HUES6 (cell line): Measurements from ENCODE around the gene ALX4.

Experiments used
- H3K27ac ChIP-seq: 2 replicates; pipeline ENCODE4 v1.7.0; 2013; ENCODE audit warnings: low read depth, mild to moderate bottlenecking, low read length, inconsistent platforms
- H3K27me3 ChIP-seq: 2 replicates; pipeline ENCODE4 v1.6.1; 2013; ENCODE audit warnings: low read length; ENCODE audit not compliant: control insufficient read depth, insufficient read depth
- H3K36me3 ChIP-seq: 2 replicates; pipeline ENCODE4 v1.6.1; 2013; ENCODE audit warnings: low read length; ENCODE audit not compliant: control insufficient read depth, insufficient read depth
- H3K4me1 ChIP-seq: 2 replicates; pipeline ENCODE4 v1.6.1; 2013; ENCODE audit warnings: low read length; ENCODE audit not compliant: control insufficient read depth, insufficient read depth
- H3K4me3 ChIP-seq: 2 replicates; pipeline ENCODE4 v1.5.1; 2013; ENCODE audit warnings: low read depth, low read length
- H3K9ac ChIP-seq: one replicate; pipeline ENCODE4 v1.6.1; 2013; ENCODE audit warnings: mild to moderate bottlenecking, low read length
- H3K9me3 ChIP-seq: 2 replicates; pipeline ENCODE4 v1.6.1; 2013; ENCODE audit warnings: low read depth, low read length; ENCODE audit not compliant: control insufficient read depth, insufficient read depth

Gene ALX4

DNA sequence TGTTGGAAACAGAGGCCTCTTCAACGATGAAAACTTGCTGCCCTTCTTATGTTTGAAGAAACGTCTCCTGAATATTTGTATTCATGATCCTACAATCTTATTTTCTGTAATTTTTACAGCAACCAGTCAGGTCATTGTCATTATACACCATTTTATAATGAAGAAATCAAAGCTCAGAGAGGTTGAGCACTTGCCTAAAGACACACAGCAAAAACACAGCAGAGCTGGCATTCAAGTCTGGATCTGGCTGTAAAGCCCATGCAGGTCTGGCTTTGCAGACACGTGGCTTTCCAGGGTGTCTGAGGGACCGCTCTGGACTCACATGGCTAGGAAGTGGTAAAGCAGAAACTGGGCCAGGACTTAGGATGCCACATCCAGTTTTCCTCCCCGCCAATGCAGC lies 15.8 kb upstream of the ALX4 start:
- H3K9ac ChIP-seq: no peak overlapping the region
- H3K27ac ChIP-seq: no peak overlapping the region
- peaks cover 96% of the 10 kb centered on the region for H3K27me3 ChIP-seq
- no peaks in the 10 kb centered on the region for H3K36me3 ChIP-seq
- H3K9me3 ChIP-seq: no peaks in the 10 kb centered on the region
- peaks cover 1% of the 10 kb centered on the region for H3K4me1 ChIP-seq
- H3K4me3 ChIP-seq: no peak overlapping the region

DNA sequence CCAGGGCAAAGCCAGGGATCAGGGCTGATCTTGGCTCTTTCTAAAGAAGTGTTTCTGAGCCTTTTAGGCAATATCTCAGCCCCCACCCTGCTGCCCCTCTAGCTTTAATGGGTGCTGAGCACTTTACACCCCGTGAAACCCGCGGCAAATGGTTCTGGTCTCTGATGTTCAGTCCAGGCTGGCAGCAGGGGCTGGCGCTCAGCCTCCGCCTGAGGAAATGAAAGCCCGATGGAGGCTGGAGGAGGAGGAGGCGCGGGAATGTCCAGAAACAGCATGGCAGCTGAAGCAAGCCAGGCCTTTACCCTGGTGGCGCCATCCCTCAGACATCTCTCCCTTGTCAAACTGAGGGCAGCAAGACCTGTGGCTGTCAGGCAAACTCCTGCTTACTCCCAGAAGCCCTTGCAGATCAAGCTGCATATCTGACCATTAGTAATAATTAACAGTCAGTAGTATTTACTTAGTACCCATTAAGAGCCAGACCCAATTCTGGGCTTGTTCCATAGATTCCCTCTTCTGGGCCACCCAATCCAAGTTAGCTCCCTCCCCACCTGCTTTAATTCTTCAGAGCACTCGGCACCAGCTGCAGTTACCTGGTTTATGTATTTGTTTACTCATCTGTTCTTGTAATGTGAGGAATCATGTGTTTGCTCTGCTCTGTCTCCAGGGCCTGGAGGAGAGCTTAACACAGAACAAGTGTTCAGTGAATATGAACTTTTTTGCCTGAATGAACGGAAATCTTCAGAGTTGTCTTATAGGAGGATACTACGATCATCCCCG lies 15.0 kb upstream of the ALX4 start:
- Histone ChIP-seq H3K27me3 (peaks cover 96% of the 10 kb centered on the region), H3K9ac (no peak overlapping the region), H3K4me3 (no peak overlapping the region), H3K36me3 (no peaks in the 10 kb centered on the region), H3K4me1 (peaks cover 8% of the 10 kb centered on the region), H3K27ac (no peak overlapping the region), H3K9me3 (no peaks in the 10 kb centered on the region)

DNA sequence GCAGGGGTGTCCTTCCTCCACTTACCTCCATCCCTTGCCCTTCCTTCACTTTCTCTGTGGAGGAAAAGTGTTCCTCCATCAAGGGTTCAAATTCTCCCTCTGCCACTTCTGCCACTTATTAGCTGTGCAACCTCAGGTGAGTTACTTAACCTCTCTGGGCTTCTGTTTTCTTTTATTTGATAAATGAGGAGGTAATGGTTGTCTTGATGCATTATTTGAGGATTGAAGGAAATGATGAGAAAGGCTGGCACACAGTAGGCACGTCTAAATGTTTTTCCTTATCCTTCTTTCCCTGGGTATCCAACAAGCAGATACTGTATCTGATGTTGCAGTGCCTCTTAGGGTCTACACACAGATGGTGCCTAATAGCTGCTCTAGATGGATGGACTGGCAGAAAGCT lies 14.3 kb upstream of the ALX4 start:
- Histone ChIP-seq H3K36me3 (no peaks in the 10 kb centered on the region), H3K4me3 (no peak overlapping the region), H3K9me3 (no peaks in the 10 kb centered on the region), H3K9ac (no peak overlapping the region), H3K4me1 (peaks cover 11% of the 10 kb centered on the region), H3K27me3 (peaks cover 96% of the 10 kb centered on the region), H3K27ac (no peak overlapping the region)

DNA sequence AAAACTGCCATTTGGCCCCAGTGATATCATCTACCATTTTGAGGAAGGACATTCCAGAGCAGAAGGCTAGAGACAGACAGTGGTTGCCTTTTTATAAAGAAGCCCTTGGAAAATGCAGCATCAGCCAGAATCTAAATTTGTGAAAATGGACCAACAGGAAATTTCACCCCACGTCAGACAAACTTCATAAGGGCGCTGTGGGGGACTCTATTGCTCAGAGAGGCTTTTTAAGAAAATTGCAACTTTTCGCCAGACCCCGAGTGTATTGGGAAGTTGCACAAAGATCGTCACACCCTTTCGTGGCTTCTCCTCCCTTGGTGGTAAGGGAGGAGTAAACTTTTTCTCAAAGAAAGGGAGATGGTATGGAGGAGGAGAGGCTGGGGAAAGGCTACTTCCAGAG lies 12.3 kb upstream of the ALX4 start:
- Histone ChIP-seq H3K9ac (no peak overlapping the region), H3K4me1 (peaks cover 15% of the 10 kb centered on the region), H3K4me3 (no peak overlapping the region), H3K27ac (no peak overlapping the region), H3K27me3 (peaks cover 100% of the 10 kb centered on the region), H3K36me3 (no peaks in the 10 kb centered on the region), H3K9me3 (no peaks in the 10 kb centered on the region)

DNA sequence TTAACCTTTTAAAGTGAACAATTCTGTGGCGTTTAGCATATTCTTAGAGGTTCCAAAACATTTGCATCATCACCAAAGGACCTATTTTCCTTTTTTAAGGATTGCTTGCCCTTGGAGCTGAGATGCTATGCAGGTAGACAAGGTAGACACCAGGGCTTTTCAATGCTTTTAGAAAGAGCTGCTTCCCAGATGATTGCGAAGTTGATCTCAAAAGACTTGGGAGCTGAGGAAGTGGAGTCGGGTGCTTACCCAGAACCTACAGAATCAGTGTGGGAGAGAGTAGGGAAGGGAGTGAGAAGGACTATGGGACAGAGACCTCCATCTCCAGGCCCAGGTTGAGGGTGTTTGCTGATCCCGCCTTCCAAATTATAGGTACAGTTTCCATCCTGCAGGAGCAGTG lies 11.1 kb upstream of the ALX4 start:
- H3K4me1 ChIP-seq: peaks cover 18% of the 10 kb centered on the region
- no peak overlapping the region for H3K9ac ChIP-seq
- H3K9me3 ChIP-seq: no peaks in the 10 kb centered on the region
- no peak overlapping the region for H3K4me3 ChIP-seq
- H3K27ac ChIP-seq: no peak overlapping the region
- H3K27me3 ChIP-seq: peaks cover 100% of the 10 kb centered on the region
- no peaks in the 10 kb centered on the region for H3K36me3 ChIP-seq

DNA sequence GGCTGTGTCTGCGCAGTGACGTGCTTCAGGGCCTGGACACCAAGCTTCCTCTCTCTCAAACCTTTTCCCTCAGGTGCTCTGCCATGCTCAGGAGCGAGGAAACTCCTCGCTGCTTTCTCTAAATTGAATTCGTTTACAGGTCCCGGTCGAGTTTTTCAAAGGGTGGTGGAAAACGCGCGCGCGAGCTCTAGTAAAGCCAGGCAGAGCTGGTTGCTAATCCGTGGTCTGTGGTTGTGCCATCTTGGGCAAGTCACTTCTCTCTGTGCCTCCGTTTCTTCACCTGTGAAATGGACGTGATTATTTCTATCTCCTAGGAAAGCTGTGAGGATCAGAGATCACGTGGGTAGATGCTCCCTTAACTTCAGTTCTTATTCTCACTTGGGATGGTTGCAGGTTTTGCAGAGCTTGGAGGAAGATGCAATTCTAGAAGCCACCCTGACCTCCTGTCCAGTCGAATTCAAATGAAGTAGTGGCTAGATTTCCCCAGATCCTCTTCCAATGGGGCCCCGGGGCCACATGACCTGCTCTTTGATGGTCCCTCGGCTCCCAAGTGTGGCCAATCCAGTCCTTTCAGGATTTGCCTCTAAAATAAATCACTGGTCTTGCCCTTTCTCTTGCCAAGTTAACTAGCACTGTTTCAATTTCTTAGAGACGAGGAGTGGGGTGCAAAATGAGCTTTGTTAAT lies 10.5 kb upstream of the ALX4 start:
- H3K4me3 ChIP-seq: peak overlapping the region; percentile 62
- H3K27ac ChIP-seq: no peak overlapping the region
- peaks cover 22% of the 10 kb centered on the region for H3K4me1 ChIP-seq
- no peaks in the 10 kb centered on the region for H3K9me3 ChIP-seq
- H3K27me3 ChIP-seq: peaks cover 100% of the 10 kb centered on the region
- no peaks in the 10 kb centered on the region for H3K36me3 ChIP-seq
- H3K9ac ChIP-seq: no peak overlapping the region

DNA sequence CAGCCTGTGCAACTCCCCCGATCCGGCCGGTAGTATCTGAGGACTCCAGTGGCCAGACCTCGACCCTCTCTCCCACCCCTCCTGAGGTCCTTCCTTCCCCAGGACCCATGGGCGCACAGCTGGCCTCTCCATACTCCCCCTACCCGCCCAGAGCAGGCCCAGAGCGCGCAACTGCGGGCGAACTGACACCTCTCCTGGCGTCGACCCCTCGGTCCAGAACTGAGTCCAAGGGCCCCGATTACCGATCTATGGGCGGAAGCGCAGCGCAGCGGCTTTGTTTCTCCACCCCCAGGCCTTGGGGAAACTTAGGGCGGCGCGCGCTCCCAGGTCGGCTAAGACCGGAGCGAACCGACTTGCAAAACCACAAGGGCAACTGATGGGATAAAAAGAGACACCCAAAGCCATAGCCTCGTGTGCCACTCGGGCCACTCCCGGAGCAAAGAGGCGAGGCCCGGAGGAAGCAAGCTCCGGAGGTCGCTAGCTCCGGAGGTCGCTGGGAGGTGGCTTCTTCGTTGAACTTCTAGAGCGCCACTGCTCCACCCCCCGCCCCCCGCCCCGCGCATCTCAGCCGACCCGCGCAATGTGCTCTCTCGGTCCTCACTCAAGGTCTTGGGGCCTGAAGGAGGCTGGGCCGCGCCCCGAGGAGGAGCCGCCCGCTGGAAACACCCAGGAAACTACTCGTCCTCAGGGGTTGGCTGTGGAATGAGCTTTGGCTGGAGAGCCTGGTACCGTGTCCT lies 9.8 kb upstream of the ALX4 start:
- no peaks in the 10 kb centered on the region for H3K9me3 ChIP-seq
- peak overlapping the region; percentile 62 for H3K4me3 ChIP-seq
- no peak overlapping the region for H3K27ac ChIP-seq
- no peaks in the 10 kb centered on the region for H3K36me3 ChIP-seq
- H3K27me3 ChIP-seq: peaks cover 100% of the 10 kb centered on the region
- H3K9ac ChIP-seq: no peak overlapping the region
- peaks cover 22% of the 10 kb centered on the region for H3K4me1 ChIP-seq

DNA sequence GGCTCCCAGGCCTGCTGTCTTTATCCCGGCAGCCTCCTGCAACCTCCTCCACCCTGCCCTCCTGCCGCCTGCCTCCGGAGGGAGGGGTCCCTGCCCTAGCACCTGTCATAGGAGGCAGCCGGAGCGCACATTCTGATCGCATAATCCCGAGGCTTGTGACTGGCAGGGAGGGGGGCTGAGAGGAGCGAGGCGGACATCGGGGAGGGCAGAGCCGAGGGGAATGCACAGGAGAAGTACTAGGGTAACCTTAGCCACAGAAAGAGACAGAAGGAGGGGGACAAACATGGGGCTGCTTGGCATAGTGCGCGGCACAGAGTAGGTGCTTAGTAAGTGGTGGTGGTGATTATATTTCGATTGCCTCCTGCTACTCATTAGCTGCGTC lies 9.2 kb upstream of the ALX4 start:
- H3K36me3 ChIP-seq: no peaks in the 10 kb centered on the region
- H3K27ac ChIP-seq: no peak overlapping the region
- H3K4me1 ChIP-seq: peaks cover 22% of the 10 kb centered on the region
- H3K4me3 ChIP-seq: peak overlapping the region; percentile 62
- peaks cover 100% of the 10 kb centered on the region for H3K27me3 ChIP-seq
- H3K9ac ChIP-seq: no peak overlapping the region
- H3K9me3 ChIP-seq: no peaks in the 10 kb centered on the region

DNA sequence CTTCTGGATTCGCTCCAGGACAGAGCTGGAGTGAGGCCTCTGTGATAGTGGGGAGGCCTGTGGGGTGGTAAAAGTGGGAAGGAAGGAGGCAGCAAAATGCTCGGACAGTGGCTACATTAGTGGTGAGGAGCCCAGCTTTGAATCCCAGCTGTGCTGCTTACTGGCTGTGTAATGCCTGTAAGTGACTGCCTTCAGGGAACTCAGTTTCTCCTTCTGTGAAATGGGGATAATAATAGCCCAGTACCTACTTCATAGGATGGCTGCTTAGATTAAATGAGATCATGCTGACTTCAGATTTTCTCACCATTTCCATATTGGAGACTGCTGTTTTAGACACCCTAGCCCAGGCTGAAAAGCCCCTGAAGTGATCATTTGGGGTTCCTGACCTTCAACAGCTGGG lies 8.4 kb upstream of the ALX4 start:
- no peak overlapping the region for H3K4me3 ChIP-seq
- peaks cover 100% of the 10 kb centered on the region for H3K27me3 ChIP-seq
- H3K36me3 ChIP-seq: no peaks in the 10 kb centered on the region
- no peaks in the 10 kb centered on the region for H3K9me3 ChIP-seq
- H3K27ac ChIP-seq: no peak overlapping the region
- no peak overlapping the region for H3K9ac ChIP-seq
- peaks cover 30% of the 10 kb centered on the region for H3K4me1 ChIP-seq

DNA sequence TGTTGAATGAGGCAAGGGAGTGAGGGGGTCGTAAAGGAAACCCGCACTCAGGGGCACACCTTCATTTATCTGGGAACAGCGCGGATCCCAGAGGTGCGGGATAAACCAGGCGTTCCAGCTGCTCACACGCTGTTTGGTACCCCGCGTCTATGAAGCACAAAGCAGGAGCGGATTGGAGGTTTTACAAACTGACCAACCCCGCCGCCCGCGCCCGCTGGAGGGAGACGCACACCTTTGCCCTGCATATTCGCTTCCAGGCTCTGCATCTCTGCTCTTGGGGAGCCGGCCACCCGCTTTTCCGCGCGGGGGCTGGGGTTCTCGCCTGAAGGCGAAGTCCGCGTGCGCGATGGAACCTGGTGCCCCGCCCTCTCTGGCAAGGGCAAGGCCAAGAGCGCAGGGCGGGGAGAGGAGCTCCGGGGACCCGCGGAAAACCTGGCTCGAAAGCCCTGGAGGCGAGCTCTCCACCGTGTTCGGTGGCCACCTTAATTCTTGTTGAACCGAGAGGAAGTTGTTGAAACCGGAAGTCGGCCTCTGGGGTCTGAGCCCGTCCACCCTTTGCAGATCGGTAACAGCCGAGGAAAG lies 6.8 kb upstream of the ALX4 start:
- Histone ChIP-seq H3K36me3 (no peaks in the 10 kb centered on the region), H3K9me3 (no peaks in the 10 kb centered on the region), H3K27me3 (peaks cover 100% of the 10 kb centered on the region), H3K9ac (no peak overlapping the region), H3K4me3 (peak overlapping the region; percentile 49), H3K27ac (no peak overlapping the region), H3K4me1 (peaks cover 30% of the 10 kb centered on the region)
